ENCODE data around the gene NENF. TPM values are rescaled to one million over a fixed set of nuclear protein-coding genes. Genes with fewer than 3 reads are reported as not detected.

Gene NENF
- total RNA-seq, 1 experiment from 2014 or later: 51.0 TPM

- no peak for DNase-seq (ENCODE audit: low spot score)
- H3K36me3 ChIP-seq (ENCODE audit: insufficient read depth, low read length, poor library complexity, severe bottlenecking): peaks cover 7% of the 10 kb centered on the region
- BruUV-seq (replicated peaks): no TSS peak
- peaks cover 11% of the 10 kb centered on the region for H3K4me1 ChIP-seq (ENCODE audit: insufficient read depth, low read length, poor library complexity, severe bottlenecking)
- no peak overlapping the region for H3K27ac ChIP-seq (ENCODE audit: low read depth, low read length, poor library complexity, severe bottlenecking)
- H3K9me3 ChIP-seq (ENCODE audit: low read depth, low read length, poor library complexity, severe bottlenecking): peaks cover 2% of the 10 kb centered on the region
- TF ChIP-seq EZH2 (IDR thresholded peaks at IDR 0.05; ENCODE audit: borderline replicate concordance, low read depth, low read length, poor library complexity, severe bottlenecking) (no peak), CTCF (conservative IDR thresholded peaks at IDR 0.05; ENCODE audit: low read depth, low read length) (no peak)
- intact Hi-C loops (cut with micrococcal nuclease; ENCODE audit: unreplicated experiment): no loop called here
- no peaks in the 10 kb centered on the region for H3K27me3 ChIP-seq (replicated peaks; ENCODE audit: insufficient read depth, low read depth, low read length, poor library complexity)
- H3K4me3 ChIP-seq (ENCODE audit: low read depth, low read length, poor library complexity, severe bottlenecking): no peak overlapping the region
- POLR2A ChIA-PET (ENCODE audit: low non-redundant PET): no interaction called here
- CTCF ChIA-PET: no interaction called here
Measured at GRCh38 chr1:212412374-212412773, 20.3 kb upstream of the NENF start.

- ChIA-PET CTCF (no interaction called here), POLR2A (ENCODE audit: low non-redundant PET) (no interaction called here)
- Histone ChIP-seq H3K27ac (ENCODE audit: low read depth, low read length, poor library complexity, severe bottlenecking) (no peak overlapping the region), H3K36me3 (ENCODE audit: insufficient read depth, low read length, poor library complexity, severe bottlenecking) (peaks cover 6% of the 10 kb centered on the region), H3K4me3 (ENCODE audit: low read depth, low read length, poor library complexity, severe bottlenecking) (peak overlapping the region; percentile 80), H3K9me3 (ENCODE audit: low read depth, low read length, poor library complexity, severe bottlenecking) (no peaks in the 10 kb centered on the region), H3K4me1 (ENCODE audit: insufficient read depth, low read length, poor library complexity, severe bottlenecking) (peaks cover 11% of the 10 kb centered on the region), H3K27me3 (replicated peaks; ENCODE audit: insufficient read depth, low read depth, low read length, poor library complexity) (no peaks in the 10 kb centered on the region)
- BruUV-seq (replicated peaks): no TSS peak
- intact Hi-C loops (cut with micrococcal nuclease; ENCODE audit: unreplicated experiment): no loop called here
- no peak for DNase-seq (ENCODE audit: low spot score)
- TF ChIP-seq CTCF (conservative IDR thresholded peaks at IDR 0.05; ENCODE audit: low read depth, low read length) (no peak), EZH2 (IDR thresholded peaks at IDR 0.05; ENCODE audit: borderline replicate concordance, low read depth, low read length, poor library complexity, severe bottlenecking) (no peak)
Measured at GRCh38 chr1:212413902-212414327, 18.8 kb upstream of the NENF start.

GRCh38 chr1:212414328-212415106 lies 18.2 kb upstream of the NENF start, which contains the start of gene PACC1:
Gene PACC1 (minus strand): TSS chr1:212414886. CDS start chr1:212414757, 129 bp downstream.
- Histone ChIP-seq H3K4me3 (ENCODE audit: low read depth, low read length, poor library complexity, severe bottlenecking) (peak within 1 kb of the TSS; percentile 80), H3K36me3 (ENCODE audit: insufficient read depth, low read length, poor library complexity, severe bottlenecking) (peaks cover 6% of the 10 kb centered on the region), H3K27ac (ENCODE audit: low read depth, low read length, poor library complexity, severe bottlenecking) (peak within 1 kb of the TSS; percentile 45), H3K9me3 (ENCODE audit: low read depth, low read length, poor library complexity, severe bottlenecking) (no peaks in the 10 kb centered on the region), H3K27me3 (replicated peaks; ENCODE audit: insufficient read depth, low read depth, low read length, poor library complexity) (no peaks in the 10 kb centered on the region), H3K4me1 (ENCODE audit: insufficient read depth, low read length, poor library complexity, severe bottlenecking) (peaks cover 11% of the 10 kb centered on the region)
- BruUV-seq (replicated peaks): no TSS peak
- CTCF ChIA-PET: no interaction called here
- POLR2A ChIA-PET (ENCODE audit: low non-redundant PET): interaction anchor here (0.6 kb wide), 1 partner anchor 12 kb away, joined by 3 read pairs; no protein-coding TSS in a partner anchor
- TF ChIP-seq EZH2 (IDR thresholded peaks at IDR 0.05; ENCODE audit: borderline replicate concordance, low read depth, low read length, poor library complexity, severe bottlenecking) (no peak), CTCF (conservative IDR thresholded peaks at IDR 0.05; ENCODE audit: low read depth, low read length) (0 out of 2 replicates have a peak, but pooled peaks have one; percentile 16)
- DNase-seq (ENCODE audit: low spot score): peak; percentile 91
- intact Hi-C loops (cut with micrococcal nuclease; ENCODE audit: unreplicated experiment): no loop called here
